Testis (tissue), 3 donors: ENCODE results near the gene ABRAXAS1. TPM values are rescaled to one million over a fixed set of nuclear protein-coding genes. Genes with fewer than 3 reads are reported as not detected.
A peak's percentile ranks its signal among the peaks of the same experiment; 100 is the strongest.

Source experiments
- DNase-seq: peaks from one replicate; pipeline ENCODE4 v3.0.0-alpha.2; 2019
- H3K27ac ChIP-seq, 2 donors: fragments of 200-600 bp; sonication (generic); one replicate each; pipeline ENCODE4 v1.5.1; 2019
- H3K27me3 ChIP-seq: fragments of 200-600 bp; sonication (generic); one replicate; pipeline ENCODE4 v1.5.1; 2019
- H3K36me3 ChIP-seq: fragments of 200-600 bp; sonication (generic); one replicate; pipeline ENCODE4 v1.5.1; 2017; ENCODE audit warnings: low read depth; ENCODE audit errors: missing control alignments
- H3K4me1 ChIP-seq: fragments of 200-600 bp; sonication (generic); one replicate; pipeline ENCODE4 v1.5.1; 2019
- H3K4me3 ChIP-seq, 2 donors: fragments of 200-600 bp; sonication (generic); one replicate each; pipeline ENCODE4 v1.5.1; 2017 to 2019
- H3K9me3 ChIP-seq: fragments of 200-600 bp; sonication (generic); one replicate; pipeline ENCODE4 v1.5.1; 2017
- CTCF ChIP-seq, 3 experiments: fragments of 450-650 bp in 2 of 3; fragments of 200-600 bp in 1 of 3; sonication (generic) in 1 of 3; IDR thresholded peaks; one replicate each; pipeline ENCODE4 v1.5.1; 2016 to 2019; ENCODE audit warnings: antibody characterized with exemption in 3 of 3, mild to moderate bottlenecking in 2 of 3, moderate library complexity in 1 of 3
- POLR2A ChIP-seq: fragments of 450-650 bp; IDR thresholded peaks from one replicate; pipeline ENCODE4 v1.6.1; 2017; ENCODE audit warnings: antibody characterized with exemption, mild to moderate bottlenecking, moderate library complexity
- WGBS, 2 donors: methylation state at CpG; one replicate each; pipeline ENCODE4 v1.1.5; 2018; 5-methylcytosine and 5-hydroxymethylcytosine counted together
- intact Hi-C: fragments of 100-400 bp; cut with DNase I; formaldehyde crosslinking; loops from one replicate; pipeline ENCODE4 v1.15.1; 2023; ENCODE audit warnings: low total_unique reads
- polyA plus RNA-seq: library from polyadenylated mRNA; stranded (reverse); fragments of 350-450 nt; fragmentation: Illumina TruSeq; extraction: RNeasy Lipid Tissue Mini Kit (QIAGEN cat#74804); gene quantifications from one replicate; pipeline ENCODE4 v1.2.3, GENCODE V29; 2014; ENCODE audit warnings: low read depth, low replicate concordance; ENCODE audit not compliant: insufficient read depth
- total RNA-seq, 2 donors: library from RNA; depleted of rRNA; stranded (reverse); fragments of >200 nt; gene quantifications; one replicate each; pipeline ENCODE4 v1.2.3, GENCODE V29; 2016

ABRAXAS1 gene
- total and polyA plus RNA-seq, 3 donors from 2014 or later = 22.7 to 30.7 (median 25.0) TPM

- Histone ChIP-seq H3K27ac (peak overlapping the region; percentile 96 to 98), H3K4me3 (peak overlapping the region; percentile 84 to 85), H3K4me1 (peaks cover 11% of the 10 kb centered on the region), H3K36me3 (no peaks in the 10 kb centered on the region), H3K27me3 (no peaks in the 10 kb centered on the region), H3K9me3 (no peaks in the 10 kb centered on the region)
- intact Hi-C loops = no loop called here
- no peak for DNase-seq
- WGBS, 2 donors = 3 to 5% methylated on average over 6 of the region's 6 CpGs
- TF ChIP-seq POLR2A (no peak), CTCF (IDR thresholded peaks at IDR 0.05) (no peak)
Observed at GRCh38 chr4:83454686-83455085, 30.2 kb downstream of the ABRAXAS1 start.

- Histone ChIP-seq H3K27me3 (no peaks in the 10 kb centered on the region), H3K4me1 (peaks cover 3% of the 10 kb centered on the region), H3K36me3 (no peaks in the 10 kb centered on the region), H3K27ac (no peak overlapping the region), H3K9me3 (no peaks in the 10 kb centered on the region), H3K4me3 (no peak overlapping the region)
- 66 to 82% methylated on average over 2 of the region's 2 CpGs for WGBS, 2 donors
- intact Hi-C loops = no loop called here
- DNase-seq = no peak
- no peak for TF ChIP-seq CTCF (IDR thresholded peaks at IDR 0.05)
- TF ChIP-seq POLR2A = no peak
Observed at GRCh38 chr4:83449009-83449408, 35.9 kb downstream of the ABRAXAS1 start.

GRCh38 chr4:83440899-83441298 lies 44.0 kb downstream of the ABRAXAS1 start:
- H3K27ac ChIP-seq = no peak overlapping the region
- TF ChIP-seq CTCF (IDR thresholded peaks at IDR 0.05) = no peak
- no peak for TF ChIP-seq POLR2A
- no peaks in the 10 kb centered on the region for H3K36me3 ChIP-seq
- H3K9me3 ChIP-seq = no peaks in the 10 kb centered on the region
- H3K4me3 ChIP-seq = no peak overlapping the region
- 89 to 92% methylated on average over 3 of the region's 3 CpGs for WGBS, 2 donors
- intact Hi-C loops = no loop called here
- H3K27me3 ChIP-seq = no peaks in the 10 kb centered on the region
- no peaks in the 10 kb centered on the region for H3K4me1 ChIP-seq
- no peak for DNase-seq

- Histone ChIP-seq H3K4me1 (no peaks in the 10 kb centered on the region), H3K36me3 (no peaks in the 10 kb centered on the region), H3K27me3 (no peaks in the 10 kb centered on the region), H3K4me3 (no peak overlapping the region), H3K27ac (no peak overlapping the region), H3K9me3 (no peaks in the 10 kb centered on the region)
- WGBS, 2 donors = 97 to 100% methylated on average over 1 of the region's 1 CpG
- intact Hi-C loops = no loop called here
- DNase-seq = no peak
- no peak for TF ChIP-seq POLR2A
- no peak for TF ChIP-seq CTCF (IDR thresholded peaks at IDR 0.05)
Observed at GRCh38 chr4:83440148-83440814, 44.6 kb downstream of the ABRAXAS1 start.

- no peak for TF ChIP-seq CTCF (IDR thresholded peaks at IDR 0.05)
- DNase-seq = no peak
- no peak overlapping the region for H3K27ac ChIP-seq
- H3K4me1 ChIP-seq = no peaks in the 10 kb centered on the region
- intact Hi-C loops = no loop called here
- H3K36me3 ChIP-seq = no peaks in the 10 kb centered on the region
- H3K9me3 ChIP-seq = no peaks in the 10 kb centered on the region
- no peak overlapping the region for H3K4me3 ChIP-seq
- H3K27me3 ChIP-seq = no peaks in the 10 kb centered on the region
Observed at GRCh38 chr4:83438719-83439118, 46.2 kb downstream of the ABRAXAS1 start.
